Erythroblast (primary cell): Measurements from ENCODE around the gene SMIM13.

Source experiments
- GATA1 ChIP-seq: IDR thresholded peaks from 2 replicates; pipeline ENCODE4 v1.6.1; 2011; ENCODE audit warnings: low read depth, mild to moderate bottlenecking, control low read depth, low read length, moderate library complexity
- POLR2A ChIP-seq: IDR thresholded peaks from 2 replicates; pipeline ENCODE4 v1.6.1; 2011; ENCODE audit warnings: mild to moderate bottlenecking, low read length

DNA sequence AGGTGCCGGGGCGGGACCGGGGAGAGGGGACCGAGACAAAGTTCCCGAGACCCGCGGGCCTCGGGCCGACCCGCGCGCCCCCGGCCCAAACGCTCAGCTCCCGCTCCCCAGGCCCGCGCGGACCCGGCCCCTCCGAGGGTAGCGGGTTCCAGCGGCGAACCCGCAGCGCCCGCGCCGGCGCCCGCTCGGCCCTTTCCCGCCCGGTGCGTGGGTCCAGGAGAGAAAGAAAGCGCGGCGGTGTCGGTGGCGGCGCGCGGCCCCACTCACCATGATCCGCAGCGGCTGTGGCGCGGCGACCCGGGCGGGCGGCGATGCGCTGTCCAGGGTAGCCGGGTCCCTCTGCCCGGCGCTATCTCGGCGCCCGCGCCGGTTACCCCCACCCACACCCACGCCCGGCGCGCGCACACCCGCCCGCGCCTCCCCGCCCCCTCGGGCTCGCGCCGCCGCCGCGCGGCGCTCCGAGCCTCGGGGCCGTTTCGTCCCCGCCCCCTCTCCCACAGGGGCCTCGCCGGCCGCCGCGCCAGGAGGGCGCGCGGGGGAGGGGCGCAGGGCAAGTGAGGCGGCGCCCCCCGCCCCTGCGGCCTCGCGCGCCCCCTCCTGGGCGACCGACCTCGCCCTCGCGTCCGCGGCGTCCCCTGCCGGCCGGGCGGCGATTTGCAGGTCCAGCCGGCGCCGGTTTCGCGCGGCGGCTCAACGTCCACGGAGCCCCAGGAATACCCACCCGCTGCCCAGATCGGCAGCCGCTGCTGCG, 49.5 kb upstream of the SMIM13 start, which contains the start of gene ELOVL2:
- TF ChIP-seq POLR2A = no peak
- no peak for TF ChIP-seq GATA1
